GM19468 (cell line): ENCODE results near the gene MRPL43.
"Not testable (repeated sequence)": the region's sequence is repeated elsewhere in the genome, so short reads cannot be mapped to it uniquely, and the experiment has no call there.

Experiments
- ATAC-seq: cut with Tn5 transposase; IDR thresholded peaks from one replicate; pipeline ENCODE4 v1.9.1; 2021; ENCODE audit warnings: mild to moderate bottlenecking, moderate library complexity, moderate number of reproducible peaks; ENCODE audit not compliant: unreplicated experiment; ENCODE audit errors: extremely low read depth

Gene MRPL43

GRCh38 chr10:100986952-100987684 is at the start of gene MRPL43, which contains the start of gene TWNK:
Gene MRPL43 (minus strand): TSS chr10:100987497. CDS start chr10:100987443, 54 bp downstream.
Gene TWNK (plus strand): TSS chr10:100987543. CDS start chr10:100988211, 668 bp downstream.
- no peak for ATAC-seq

- no peak for ATAC-seq
These were observed 49.4 kb upstream of the MRPL43 start for GRCh38 chr10:101036726-101037125.

DNA sequence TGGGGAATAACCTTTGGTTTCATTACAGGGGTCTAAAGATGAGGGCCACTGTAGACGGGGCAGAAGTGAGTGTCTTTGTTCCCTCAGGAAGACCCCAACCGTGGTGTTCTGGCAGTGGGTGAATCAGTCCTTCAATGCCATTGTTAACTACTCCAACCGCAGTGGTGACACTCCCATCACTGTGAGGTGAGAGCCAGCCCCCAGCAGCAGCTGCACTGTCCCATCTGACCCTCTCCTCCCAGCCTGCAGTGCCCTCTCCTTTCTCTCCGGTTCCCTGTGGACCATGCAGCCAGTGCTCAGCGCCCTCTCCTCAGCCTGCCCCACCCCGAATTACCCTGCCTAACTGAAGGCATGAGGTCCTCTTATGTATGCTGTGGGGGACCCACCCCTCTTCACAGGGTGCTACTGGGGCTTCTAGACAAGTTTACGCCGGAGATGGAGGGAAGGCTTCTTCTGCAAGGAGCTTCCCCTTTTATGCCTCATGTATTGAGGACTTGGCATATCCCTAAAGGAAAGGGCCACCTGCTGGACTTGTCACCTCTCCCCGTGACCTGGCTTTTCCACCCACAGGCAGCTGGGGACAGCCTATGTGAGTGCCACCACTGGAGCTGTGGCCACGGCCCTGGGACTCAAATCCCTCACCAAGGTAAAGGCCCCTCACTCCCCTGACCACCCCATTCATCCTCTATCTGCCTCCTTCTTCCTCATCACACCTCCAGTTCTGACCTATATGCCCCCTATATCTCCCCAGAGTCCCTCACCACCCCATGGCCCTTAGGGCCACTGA is 48.8 kb upstream of the MRPL43 start:
- ATAC-seq, result no peak

- ATAC-seq, result no peak
These were observed 48.0 kb upstream of the MRPL43 start for GRCh38 chr10:101035314-101035713.

DNA sequence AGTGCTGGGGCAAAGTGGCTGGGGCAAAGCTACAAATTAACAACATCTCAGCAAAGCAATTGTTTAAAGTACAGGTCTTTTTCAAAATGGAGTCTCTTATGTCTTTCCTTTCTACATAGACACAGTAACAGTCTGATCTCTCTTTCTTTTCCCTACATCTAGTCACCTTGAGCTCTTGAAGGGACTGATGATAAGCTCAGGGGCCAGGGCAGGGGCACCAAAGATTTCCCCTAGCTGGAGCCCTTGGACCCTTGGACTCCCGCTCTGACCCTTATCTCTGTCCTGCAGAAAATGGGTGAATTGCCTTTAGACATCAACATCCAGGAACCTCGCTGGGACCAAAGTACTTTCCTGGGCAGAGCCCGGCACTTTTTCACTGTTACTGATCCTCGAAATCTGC is 47.1 kb upstream of the MRPL43 start:
- ATAC-seq, result not testable (repeated sequence)

GRCh38 chr10:101033276-101033675 is 46.0 kb upstream of the MRPL43 start:
- ATAC-seq, result no peak

DNA sequence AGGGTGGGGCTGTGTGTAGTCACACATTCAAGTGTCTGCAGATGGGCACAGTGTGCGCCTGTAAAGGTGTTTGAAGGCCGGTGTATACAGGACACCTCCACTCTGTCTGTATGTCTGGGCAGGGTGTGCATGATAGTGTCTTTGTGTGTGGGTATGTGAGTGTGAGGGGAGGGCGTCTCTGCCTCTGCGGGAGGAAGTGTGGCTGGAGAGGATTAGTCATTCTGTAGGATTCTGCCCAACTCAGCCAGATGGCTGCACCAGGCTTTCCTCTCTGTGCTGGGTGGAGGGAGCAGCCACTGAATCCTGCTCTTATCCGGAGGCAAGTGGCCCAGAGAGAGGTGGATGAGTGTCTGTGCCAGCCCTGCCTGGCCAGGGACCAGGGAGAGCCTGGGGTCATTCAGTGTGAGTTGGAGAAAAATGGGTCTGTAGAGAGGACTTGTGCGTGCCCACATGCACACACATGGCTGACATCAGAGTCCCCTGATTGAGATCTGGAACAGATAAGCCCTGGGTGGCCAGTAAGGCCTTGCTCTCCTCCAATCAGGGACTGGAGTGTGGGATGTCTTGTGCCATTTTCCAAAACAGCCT is 45.4 kb upstream of the MRPL43 start:
- ATAC-seq, result no peak

DNA sequence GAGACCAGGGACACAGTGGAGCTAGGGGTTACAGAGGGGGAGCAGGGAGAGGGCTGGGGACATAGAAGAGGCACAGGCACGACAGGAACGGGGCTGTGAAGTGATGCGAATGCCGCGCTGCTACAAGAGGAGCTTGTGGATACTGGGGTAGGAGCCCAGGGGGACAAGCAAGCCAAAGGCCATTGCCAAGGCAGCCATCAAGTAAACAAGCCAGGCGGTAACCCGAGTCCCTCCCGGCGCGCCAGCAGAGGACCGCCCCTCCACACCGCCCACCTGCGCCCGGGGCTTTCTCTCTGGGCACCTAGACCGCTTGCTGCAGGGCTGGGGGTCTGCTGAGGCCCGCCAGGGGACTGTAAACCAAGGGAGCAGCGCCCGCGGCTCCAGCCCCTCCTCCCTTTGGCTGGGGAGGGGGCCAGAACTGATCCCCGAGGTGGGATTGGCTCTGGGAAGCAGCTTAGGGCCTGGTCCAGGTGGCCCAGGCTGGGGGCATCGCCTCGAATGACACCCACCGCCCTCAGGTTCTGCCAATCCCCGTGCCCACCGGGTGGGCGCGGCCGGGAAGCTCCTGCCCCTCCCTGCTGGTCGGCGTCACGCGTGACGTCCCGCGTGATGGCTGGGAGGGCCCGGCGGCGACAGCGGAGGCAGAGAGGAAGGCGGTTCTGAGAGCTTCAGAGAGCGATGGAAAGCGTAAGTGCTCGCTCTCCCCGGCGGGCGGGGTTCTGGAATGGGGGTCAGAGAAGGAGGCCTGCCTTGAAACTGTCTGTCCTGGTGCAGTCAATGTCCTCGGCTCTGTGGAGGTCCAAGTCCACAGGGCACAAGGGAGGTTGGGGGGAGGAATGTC is 44.7 kb upstream of the MRPL43 start:
- ATAC-seq, result no peak

DNA sequence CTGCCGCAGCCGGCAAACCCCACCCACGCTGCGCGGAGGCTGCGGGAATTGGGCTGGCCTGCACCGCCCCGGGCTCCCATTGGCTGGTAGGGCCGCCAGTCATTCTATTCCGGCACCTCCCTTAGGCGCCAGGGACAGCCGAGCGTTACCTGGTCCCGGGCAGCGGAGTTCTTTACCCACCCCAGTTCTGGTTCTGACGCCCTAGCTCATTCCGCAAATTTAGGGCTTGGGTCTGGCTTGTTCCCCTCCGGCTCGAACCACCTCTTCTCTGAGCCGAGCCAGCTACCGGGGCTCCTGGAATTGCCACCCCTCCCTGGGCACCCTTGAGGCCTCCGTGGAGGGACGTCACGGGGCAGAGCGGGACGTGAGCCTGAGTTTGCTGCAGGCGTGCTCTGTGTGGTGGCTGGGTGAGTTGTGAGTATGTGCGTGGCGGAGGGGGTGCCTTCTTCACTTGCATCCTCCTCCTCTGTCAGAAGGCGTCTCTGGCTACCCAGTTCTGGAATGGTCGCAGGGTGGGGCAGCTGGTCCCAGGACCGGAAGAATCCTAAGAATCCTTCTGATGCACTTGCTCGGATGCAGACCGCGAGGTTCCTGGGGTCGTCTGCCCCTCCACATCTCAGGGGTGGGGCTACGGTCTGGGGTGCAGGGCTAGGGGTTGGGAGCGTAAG is 44.0 kb upstream of the MRPL43 start, which contains the start of the genes PDZD7 and SFXN3:
Gene PDZD7 (minus strand): TSS at position 2 of the 668 bp plus-strand sequence. CDS start 910 bp downstream, outside the sequence.
Gene SFXN3 (plus strand): TSS at position 107 of the 668 bp plus-strand sequence. CDS start 3,461 bp downstream, outside the sequence.
- peak; percentile 90 for ATAC-seq

GRCh38 chr10:101030496-101031127 is 43.3 kb upstream of the MRPL43 start:
- no peak for ATAC-seq

DNA sequence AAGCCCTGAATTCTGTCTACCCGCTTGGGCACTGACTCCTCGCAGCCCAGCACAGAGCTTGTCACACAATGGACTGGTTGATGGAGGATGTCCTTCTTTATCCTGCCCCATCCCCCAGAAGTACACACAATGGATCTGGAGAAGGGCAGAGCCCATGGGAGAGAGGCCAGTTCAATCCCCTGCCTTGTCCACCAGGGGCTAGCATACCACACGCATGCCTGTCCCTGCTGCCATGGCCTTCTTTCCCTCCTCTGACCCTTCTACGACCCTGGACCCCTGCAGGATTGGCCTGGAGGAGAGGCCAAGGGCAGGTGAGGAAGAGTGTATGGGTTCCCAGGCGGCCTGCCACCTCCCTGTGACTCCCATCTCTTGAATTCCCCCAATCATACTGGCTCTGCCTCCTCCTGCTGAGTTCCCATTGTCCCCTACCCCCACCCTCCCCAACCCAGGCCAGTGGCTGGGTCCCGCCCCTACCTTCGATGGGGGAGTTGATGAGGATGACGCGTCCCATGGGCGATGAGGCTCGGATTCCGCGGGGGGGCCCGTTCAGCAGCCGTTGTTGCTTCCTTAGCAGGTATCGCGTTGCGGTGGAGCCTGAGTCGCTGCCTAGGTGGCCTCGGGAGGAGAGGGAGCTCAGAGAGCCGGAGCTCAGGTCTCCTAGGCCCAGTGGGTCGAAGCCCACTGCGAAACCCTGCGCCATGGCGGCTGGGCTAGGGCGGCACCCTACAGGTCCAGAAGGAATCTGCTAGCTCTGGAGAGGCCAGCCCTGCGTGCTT is 42.4 kb upstream of the MRPL43 start:
- ATAC-seq, result no peak

GRCh38 chr10:101028446-101029337 is 41.4 kb upstream of the MRPL43 start:
- ATAC-seq, result no peak

DNA sequence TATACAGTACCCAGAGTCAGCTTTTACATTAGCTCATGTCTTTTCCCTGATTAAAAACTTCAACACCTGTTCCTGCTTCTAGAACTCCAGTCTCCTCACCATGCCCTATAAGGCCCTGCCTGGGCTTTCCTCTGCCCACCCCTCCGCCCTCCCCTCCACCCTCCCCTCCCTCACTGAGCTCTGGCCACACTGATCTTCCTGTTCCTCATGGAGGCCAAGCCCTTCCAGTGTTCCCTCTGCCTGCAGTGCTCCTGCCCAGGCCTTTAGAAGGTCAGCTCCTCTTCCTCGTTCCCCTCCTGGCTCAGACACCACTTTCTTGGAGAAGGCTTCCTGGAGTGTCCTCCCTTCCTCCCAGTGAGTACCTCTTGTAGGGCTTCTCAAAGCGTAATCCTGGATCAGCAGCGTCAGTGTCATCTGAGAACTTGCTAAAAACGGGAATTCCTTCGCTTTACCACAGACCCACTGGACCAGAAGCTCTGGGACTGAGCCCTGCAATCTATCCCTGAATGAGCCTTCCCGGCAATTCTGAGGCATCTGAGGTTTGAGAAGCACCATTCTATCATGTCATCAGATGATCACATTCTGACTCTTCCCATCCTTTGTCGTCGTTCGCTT is 39.9 kb upstream of the MRPL43 start:
- ATAC-seq, result no peak

DNA sequence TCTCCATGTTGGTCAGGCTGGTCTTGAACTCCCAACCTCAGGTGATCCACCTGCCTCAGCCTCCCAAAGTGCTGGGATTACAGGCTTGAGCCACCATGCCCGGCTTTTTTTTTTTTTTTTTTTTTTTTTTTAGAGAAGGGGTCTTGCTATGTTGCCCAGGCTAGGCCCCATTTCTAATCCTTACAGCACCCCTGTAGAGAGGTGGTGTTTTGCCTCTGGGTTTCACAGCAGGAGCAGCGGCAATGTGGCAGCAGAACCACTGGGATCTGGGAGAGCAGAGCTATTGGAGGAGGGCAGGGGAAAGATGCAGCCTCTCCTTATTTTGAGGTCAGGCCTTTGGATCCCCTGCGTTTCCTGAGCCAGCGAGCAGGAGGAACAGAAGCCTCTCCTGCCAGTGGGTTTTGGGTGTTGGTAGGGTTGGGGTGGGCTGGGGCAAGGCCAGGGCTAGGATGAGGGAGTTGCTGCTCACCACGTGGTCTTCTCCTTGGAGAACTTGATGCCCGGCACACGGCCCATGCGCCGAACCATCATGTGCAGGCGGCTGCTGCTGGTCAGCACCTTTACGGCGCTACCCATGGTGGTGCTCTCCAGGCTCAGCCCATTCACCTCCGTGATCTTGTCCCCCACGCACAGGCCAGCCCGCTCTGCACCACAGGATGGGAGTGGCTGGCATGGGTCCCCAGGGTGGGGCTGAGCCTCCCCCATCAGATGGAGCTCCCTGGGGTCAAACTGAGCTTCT is 35.8 kb upstream of the MRPL43 start:
- no peak for ATAC-seq

DNA sequence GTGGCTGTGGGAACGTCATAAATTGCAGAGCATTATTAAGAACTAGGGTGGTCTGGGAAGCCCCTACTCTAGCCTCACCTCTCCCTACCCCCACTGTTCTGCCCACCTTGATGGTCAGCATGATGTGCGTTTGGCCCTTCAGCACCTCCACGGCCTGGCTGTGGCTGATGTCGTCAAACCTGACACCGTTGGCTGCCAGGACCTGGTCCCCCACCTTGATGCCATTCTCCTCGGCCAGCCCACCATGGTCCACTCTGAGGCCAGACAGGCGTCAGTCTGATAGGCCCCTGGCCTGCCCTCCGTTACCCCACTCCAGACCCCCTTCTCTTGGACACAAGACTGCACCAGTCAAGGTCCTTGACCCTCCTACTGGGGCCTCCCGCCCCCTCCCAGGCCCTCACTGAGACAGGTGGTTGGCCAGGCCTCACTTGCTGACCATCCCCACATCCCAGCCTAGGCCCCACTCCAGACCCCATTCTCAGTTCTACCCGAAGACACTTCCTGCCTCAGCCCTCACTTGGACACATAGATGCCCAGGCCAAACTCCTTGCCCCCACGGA is 34.5 kb upstream of the MRPL43 start:
- no peak for ATAC-seq

- ATAC-seq, result no peak
These were observed 33.9 kb upstream of the MRPL43 start for GRCh38 chr10:101021239-101021638.
